Lower lobe of right lung (tissue), 2 donors: Measurements from ENCODE around the gene SAPCD2. TPM values are rescaled to one million over a fixed set of nuclear protein-coding genes. Genes with fewer than 3 reads are reported as not detected.

ENCODE experiments used
- ATAC-seq, 2 donors: fragments of 200-7000 bp; cut with Tn5 transposase; one replicate each; pipeline ENCODE4 v1.9.1; 2020 to 2022; ENCODE audit warnings: mild to moderate bottlenecking in 2 of 2, moderate library complexity in 2 of 2
- DNase-seq: peaks from one replicate; pipeline ENCODE4 v3.0.0-alpha.2; 2020
- H3K27ac ChIP-seq: fragments of 200-600 bp; one replicate; pipeline ENCODE4 v1.8.0; 2022
- H3K27me3 ChIP-seq: fragments of 200-600 bp; one replicate; pipeline ENCODE4 v1.8.0; 2022; ENCODE audit warnings: low read depth
- H3K36me3 ChIP-seq: fragments of 200-600 bp; one replicate; pipeline ENCODE4 v1.8.0; 2022; ENCODE audit warnings: mild to moderate bottlenecking
- H3K4me1 ChIP-seq: fragments of 200-600 bp; one replicate; pipeline ENCODE4 v1.8.0; 2022
- H3K4me3 ChIP-seq: fragments of 200-600 bp; one replicate; pipeline ENCODE4 v1.8.0; 2022; ENCODE audit warnings: mild to moderate bottlenecking
- H3K9me3 ChIP-seq: fragments of 200-600 bp; one replicate; pipeline ENCODE4 v1.8.0; 2022
- intact Hi-C: fragments of 100-400 bp; cut with DNase I; formaldehyde crosslinking; loops from one replicate; pipeline ENCODE4 v1.11.0; 2022
- total RNA-seq: library from RNA; stranded (reverse); fragmentation: NEBNext Ultra II Directional; extraction: Animal tissue kit (Norgen Biotek cat#: 25700); gene quantifications from one replicate; pipeline ENCODE4 v1.2.1, GENCODE V29; 2021
- TF ChIP-seq, protein P1 (sequence below): fragments of 200-600 bp; IDR thresholded peaks from one replicate; pipeline ENCODE4 v1.8.0; 2022; ENCODE audit warnings: antibody characterized with exemption, mild to moderate bottlenecking
- donor health status: DM: no; HTN: yes; CAD: no; lungs with severe emphysema.

Gene SAPCD2
- total RNA-seq, 1 donor from 2014 or later = 0.86 TPM

DNA sequence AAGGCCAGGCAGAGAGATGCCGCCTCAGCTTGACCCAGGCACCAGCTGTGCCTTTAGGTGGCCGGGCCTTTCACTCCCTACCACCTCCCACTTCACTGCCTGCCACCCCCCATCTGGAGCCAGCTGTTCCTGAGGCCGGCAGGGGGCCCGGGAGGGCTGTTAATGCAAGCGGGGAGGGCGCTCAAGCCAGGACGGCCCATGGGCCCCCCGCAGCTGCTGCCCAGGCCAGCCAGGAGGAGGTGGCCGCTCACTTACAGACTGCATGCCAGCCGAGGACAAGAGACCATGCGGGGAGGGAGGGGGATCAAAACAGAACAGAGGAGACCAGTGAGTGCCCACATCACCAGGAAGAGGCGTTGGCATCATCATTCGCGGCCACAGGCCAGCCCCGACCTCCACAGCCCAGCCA is 46.8 kb downstream of the SAPCD2 start:
- no peaks in the 10 kb centered on the region for H3K27me3 ChIP-seq
- TF ChIP-seq, protein P1, sequence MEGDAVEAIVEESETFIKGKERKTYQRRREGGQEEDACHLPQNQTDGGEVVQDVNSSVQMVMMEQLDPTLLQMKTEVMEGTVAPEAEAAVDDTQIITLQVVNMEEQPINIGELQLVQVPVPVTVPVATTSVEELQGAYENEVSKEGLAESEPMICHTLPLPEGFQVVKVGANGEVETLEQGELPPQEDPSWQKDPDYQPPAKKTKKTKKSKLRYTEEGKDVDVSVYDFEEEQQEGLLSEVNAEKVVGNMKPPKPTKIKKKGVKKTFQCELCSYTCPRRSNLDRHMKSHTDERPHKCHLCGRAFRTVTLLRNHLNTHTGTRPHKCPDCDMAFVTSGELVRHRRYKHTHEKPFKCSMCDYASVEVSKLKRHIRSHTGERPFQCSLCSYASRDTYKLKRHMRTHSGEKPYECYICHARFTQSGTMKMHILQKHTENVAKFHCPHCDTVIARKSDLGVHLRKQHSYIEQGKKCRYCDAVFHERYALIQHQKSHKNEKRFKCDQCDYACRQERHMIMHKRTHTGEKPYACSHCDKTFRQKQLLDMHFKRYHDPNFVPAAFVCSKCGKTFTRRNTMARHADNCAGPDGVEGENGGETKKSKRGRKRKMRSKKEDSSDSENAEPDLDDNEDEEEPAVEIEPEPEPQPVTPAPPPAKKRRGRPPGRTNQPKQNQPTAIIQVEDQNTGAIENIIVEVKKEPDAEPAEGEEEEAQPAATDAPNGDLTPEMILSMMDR = no peak
- ATAC-seq = no peak
- no peak for DNase-seq
- H3K4me1 ChIP-seq = peaks cover 22% of the 10 kb centered on the region
- no peaks in the 10 kb centered on the region for H3K9me3 ChIP-seq
- H3K27ac ChIP-seq = no peak overlapping the region
- no peak overlapping the region for H3K4me3 ChIP-seq
- H3K36me3 ChIP-seq = peaks cover 3% of the 10 kb centered on the region
- intact Hi-C loops = no loop called here

DNA sequence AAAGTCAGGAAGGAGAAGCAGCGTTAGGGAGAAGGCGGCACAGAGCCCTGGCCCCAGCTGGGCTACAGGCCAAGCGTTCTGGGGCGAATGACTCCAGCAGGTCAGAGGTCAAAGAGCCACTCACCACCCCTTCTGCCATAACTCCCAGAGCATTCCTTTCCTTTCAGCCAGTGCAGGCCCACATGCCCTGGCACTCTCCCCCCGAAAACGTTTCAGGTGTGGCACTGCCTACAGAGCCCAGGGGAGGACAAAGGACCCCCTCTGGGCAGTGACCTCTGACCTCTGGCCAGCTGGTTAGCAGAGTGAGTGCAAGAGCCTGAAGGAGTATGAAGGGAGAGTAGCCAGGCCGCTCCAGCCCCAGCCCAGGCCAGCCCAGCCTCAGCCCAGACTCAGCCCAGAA is 47.2 kb downstream of the SAPCD2 start:
- TF ChIP-seq, protein P1 = no peak
- peaks cover 3% of the 10 kb centered on the region for H3K36me3 ChIP-seq
- peaks cover 19% of the 10 kb centered on the region for H3K4me1 ChIP-seq
- H3K9me3 ChIP-seq = no peaks in the 10 kb centered on the region
- no peak overlapping the region for H3K4me3 ChIP-seq
- H3K27ac ChIP-seq = no peak overlapping the region
- DNase-seq (no peak), ATAC-seq (no peak)
- intact Hi-C loops = no loop called here
- H3K27me3 ChIP-seq = no peaks in the 10 kb centered on the region

DNA sequence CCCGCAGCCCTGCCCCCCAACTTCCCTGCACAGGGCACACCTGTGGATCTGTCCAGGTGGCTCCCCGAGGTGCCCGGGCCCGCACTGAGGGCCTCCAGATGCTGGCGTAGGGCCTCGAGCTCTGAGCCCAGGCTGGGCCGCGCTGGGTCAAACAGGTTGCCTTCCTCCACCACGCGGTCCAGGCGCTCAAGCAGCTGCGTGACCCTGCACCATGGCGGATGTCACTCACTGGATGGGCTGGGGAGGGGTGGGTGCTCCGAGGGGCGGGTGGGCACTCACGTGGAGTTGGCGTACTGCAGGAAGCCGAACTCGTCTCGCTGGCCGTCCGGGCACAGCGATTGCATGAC is 47.7 kb downstream of the SAPCD2 start:
- DNase-seq (no peak), ATAC-seq (no peak)
- H3K27ac ChIP-seq = no peak overlapping the region
- H3K9me3 ChIP-seq = no peaks in the 10 kb centered on the region
- H3K4me3 ChIP-seq = no peak overlapping the region
- intact Hi-C loops = no loop called here
- no peaks in the 10 kb centered on the region for H3K27me3 ChIP-seq
- H3K4me1 ChIP-seq = peaks cover 19% of the 10 kb centered on the region
- H3K36me3 ChIP-seq = peaks cover 7% of the 10 kb centered on the region
- TF ChIP-seq, protein P1 = no peak

DNA sequence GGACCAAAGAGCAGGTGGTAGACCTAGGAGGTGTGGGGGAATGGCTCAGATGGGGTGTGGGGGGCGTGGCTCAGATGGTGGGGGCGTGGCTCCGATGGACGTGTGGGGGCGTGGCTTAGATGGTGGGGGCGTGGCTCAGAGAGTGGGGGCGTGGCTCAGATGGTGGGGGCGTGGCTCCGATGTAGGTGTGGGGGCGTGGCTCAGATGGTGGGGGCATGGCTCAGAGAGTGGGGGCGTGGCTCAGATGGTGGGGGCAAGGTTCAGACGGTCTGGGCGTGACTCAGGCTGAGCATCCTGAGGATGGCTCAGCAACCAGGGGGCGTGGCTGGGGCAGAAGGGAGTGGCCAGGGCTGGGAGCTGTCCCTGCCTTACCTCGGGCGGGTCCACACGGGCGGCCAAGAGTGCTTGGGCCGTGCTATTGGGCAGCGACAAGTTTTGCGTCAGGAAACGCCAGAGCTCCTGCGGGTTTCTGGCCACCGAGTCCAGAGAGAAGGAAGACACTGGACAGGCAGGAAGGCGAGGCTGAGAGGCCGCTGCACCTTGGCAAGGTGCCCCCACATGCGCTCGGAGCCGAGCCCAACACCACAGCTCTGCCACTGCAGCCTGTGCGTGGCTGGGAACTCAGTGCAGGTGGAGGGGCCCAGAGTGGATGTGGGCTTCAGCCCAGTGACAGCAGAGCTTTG is 48.2 kb downstream of the SAPCD2 start:
- TF ChIP-seq, protein P1 = no peak
- H3K4me1 ChIP-seq = peaks cover 14% of the 10 kb centered on the region
- peaks cover 12% of the 10 kb centered on the region for H3K36me3 ChIP-seq
- intact Hi-C loops = no loop called here
- DNase-seq (peak; percentile 73), ATAC-seq (peak; percentile 45 to 57)
- H3K4me3 ChIP-seq = no peak overlapping the region
- no peak overlapping the region for H3K27ac ChIP-seq
- no peaks in the 10 kb centered on the region for H3K27me3 ChIP-seq
- H3K9me3 ChIP-seq = no peaks in the 10 kb centered on the region

DNA sequence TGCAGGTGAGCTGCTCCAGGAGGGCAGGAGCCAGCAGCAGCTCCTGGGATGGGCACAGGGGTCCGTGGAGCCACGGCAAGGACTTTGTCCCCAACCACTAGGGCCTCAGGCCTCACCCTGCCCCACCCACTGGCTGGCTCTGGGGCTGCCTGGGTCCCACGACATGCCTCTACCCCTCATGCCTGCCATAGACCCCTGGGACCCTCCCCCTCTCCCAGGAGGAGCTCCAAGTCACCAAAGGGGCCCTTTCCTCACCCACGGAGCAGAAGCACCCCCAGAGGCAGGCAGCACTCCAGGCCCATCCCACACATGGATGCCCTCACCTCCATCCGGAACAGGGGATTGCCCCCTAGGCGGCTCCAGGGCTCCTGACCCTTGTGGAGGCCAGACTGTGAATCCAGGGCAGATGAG is 48.8 kb downstream of the SAPCD2 start:
- intact Hi-C loops = no loop called here
- ATAC-seq (no peak), DNase-seq (no peak)
- Histone ChIP-seq H3K4me3 (no peak overlapping the region), H3K27me3 (no peaks in the 10 kb centered on the region), H3K4me1 (peaks cover 9% of the 10 kb centered on the region), H3K27ac (no peak overlapping the region), H3K36me3 (peaks cover 18% of the 10 kb centered on the region), H3K9me3 (no peaks in the 10 kb centered on the region)
- TF ChIP-seq, protein P1 = no peak
